Measurements from ENCODE around the gene GATM. TPM values are rescaled to one million over a fixed set of nuclear protein-coding genes. Genes with fewer than 3 reads are reported as not detected.
"Not testable (repeated sequence)": the region's sequence is repeated elsewhere in the genome, so short reads cannot be mapped to it uniquely, and the experiment has no call there.

The GATM gene
- total RNA-seq, 1 donor from 2014 or later: 47.6 TPM

DNA sequence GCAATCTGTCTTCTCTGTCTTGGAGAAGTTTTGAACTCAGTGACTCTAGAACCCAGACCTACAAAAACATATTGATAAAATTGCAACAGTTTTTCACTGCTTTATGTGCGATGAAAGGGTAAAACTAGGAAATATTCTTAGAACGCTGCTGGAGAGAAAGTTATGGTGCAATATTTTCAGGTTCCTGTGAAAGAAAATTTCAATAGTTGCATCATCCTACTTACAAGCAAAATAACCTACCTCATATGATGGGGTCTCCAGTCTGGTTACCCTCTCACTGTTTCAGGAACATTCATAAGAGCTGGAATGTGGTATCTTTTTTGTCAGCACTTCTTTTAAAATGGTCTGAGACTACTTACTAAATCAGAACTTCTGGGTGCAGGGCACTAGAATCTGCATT lies 27.1 kb downstream of the GATM start:
- DNase-seq (ENCODE audit: low spot score): no peak

GRCh38 chr15:45349623-45350022 lies 28.7 kb downstream of the GATM start:
- no peak for DNase-seq (ENCODE audit: low spot score)

- no peak for DNase-seq (ENCODE audit: low spot score)
Measured at GRCh38 chr15:45347989-45348388, 30.4 kb downstream of the GATM start.

DNA sequence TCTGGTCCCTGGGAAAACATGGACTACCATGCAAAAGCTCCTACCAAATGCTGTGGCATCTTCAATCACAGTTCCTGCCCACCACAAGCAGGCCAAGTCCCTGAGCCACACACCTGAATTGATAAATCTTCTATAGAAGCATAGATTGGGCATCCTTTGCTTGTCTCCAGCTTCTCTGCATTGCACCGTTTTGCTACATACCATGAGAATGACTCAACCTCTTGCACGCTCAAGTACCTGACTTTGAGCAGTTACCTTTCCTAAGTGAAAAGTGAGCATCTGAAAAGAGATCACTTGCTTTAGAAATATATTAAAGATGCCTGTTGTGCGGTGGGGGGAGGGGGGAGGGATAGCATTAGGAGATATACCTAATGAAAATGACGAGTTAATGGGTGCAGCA lies 31.3 kb downstream of the GATM start:
- no peak for DNase-seq (ENCODE audit: low spot score)

DNA sequence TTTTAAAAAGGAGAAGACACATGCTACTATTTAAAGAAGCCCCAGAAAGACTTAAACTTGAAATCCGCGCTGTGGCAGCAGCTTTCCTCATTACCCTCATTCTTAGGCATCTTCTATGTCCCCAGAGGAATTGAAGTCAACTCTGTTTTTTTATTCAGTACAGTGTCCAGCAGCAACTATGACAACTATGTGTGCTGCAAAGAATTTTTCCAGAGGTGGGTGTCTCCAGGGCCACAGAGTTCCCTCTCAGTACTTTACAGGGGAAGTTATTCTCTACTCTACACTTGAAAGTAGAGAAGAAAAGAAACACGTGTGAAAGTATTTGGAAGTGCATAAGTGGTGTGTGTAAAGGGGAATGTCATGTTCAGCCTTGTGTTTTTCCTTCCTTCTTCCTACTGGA lies 32.0 kb downstream of the GATM start:
- DNase-seq (ENCODE audit: low spot score): no peak

- no peak for DNase-seq (ENCODE audit: low spot score)
Measured at GRCh38 chr15:45343258-45343860, 35.0 kb downstream of the GATM start.

DNA sequence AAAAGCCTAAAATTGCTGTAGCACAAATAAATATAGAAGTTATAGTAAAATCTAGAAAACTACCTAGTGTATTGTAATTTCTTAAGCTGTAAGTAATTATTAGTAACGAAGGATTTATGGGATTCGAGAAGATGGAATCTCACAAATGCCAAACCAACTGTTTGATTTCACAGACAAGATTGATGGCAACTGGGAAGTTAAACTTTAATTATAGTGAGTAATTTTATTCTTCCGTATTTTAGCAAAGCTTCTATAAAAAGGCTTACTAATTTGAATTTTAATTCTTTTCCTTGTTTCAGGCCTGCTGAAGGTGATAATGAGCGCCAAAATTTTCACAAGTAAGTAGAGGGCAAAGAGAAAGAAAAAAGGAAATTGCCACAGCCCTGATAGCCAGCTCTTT lies 36.6 kb downstream of the GATM start:
- no peak for DNase-seq (ENCODE audit: low spot score)

DNA sequence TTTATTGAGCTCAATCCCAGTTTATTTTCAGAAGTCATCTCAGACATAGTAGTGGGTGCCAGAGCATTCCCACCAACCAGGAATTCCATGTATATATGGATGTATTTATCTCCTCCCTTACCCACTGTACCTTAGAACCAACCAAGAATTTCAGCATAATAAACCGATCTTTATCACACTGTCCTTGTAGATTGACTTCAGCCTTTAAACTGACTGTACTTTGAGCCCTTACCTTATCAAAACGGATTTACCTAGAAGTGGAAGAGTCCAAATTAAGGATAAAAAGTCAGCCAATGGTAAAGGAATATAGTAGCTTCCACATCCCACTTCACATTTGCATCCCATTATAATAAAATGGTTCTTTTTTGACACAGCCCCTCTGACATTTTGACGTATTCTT lies 37.9 kb downstream of the GATM start:
- DNase-seq (ENCODE audit: low spot score): no peak

GRCh38 chr15:45338417-45338816 lies 39.9 kb downstream of the GATM start:
- no peak for DNase-seq (ENCODE audit: low spot score)

DNA sequence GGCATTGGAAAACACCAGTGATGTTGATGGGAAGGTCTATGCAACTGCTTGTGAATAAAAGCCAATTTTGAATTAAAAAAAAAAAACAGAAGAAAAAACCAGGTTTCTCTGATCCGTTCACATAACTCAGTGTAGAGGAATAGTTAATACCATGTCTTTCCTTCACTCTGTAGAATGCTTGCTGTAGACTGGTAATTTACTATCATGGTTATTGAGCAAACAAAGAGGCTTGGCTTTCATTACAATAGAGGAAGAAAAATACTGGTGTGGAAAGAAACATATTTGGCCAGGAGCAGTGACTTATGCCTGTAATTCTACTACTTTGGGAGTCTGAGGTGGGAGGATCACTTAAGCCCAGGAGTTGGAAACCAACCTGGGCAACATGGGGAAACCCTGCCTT lies 41.1 kb downstream of the GATM start:
- DNase-seq (ENCODE audit: low spot score): no peak

GRCh38 chr15:45333550-45333949 lies 44.8 kb downstream of the GATM start:
- DNase-seq (ENCODE audit: low spot score): no peak

- DNase-seq (ENCODE audit: low spot score): no peak
Measured at GRCh38 chr15:45332694-45333093, 45.6 kb downstream of the GATM start.

DNA sequence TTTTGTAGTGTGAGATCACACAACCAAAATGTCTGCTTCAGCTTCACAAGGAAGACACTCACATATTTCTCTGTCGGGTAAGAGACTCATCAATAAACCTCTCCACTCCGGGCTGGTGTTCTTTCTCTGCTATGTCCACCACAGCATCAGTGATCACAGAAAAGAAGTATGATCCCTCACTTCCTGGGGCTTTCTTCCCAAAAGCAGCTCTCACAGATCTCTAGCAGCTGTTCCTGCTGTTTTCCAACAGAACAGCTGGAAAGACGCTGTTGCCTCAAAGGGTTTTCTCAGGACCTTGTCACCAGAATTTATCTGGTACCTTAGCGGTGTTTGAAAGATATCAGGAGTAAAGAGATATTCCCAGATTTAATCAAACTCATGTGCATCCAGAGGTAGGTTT lies 46.4 kb downstream of the GATM start:
- DNase-seq (ENCODE audit: low spot score): no peak

DNA sequence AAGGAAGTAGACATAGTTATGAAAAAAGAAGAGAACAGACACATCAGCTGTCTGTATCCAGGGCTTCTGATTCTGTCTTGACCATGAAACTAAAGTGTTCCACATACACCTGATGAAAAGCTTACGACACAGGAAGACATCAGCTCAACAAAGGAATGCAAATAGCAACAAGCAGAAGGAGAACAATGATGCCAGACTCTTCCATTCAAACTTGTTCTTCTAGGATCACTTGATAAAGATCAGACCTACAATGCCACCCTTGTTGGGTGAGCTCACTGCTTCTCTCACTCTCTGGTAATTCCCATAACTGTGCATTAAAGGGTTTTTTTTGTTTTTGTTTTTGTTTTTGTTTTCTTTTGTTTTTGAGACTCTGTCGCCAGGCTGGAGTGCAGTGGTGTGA lies 49.7 kb downstream of the GATM start:
- DNase-seq (ENCODE audit: low spot score): no peak

DNA sequence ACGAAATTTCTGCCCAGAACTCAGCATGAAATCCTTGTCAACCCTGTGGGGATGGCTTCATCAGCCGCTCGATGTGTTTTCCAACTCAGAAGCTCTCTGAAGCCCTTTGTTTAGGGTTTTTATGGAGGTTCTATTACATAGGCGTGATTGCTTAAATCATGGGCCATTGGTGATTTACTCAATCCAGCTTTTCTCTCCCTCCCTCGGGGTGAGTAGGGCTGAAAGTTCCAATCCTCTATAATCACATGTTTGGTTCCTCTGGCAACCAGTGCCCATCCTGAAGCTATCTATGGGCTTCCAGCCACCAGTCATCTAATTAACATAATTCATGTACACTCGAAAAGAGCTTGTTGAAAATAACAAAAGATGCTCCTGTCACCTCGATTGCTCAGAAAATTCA lies 51.6 kb downstream of the GATM start:
- no peak for DNase-seq (ENCODE audit: low spot score)

DNA sequence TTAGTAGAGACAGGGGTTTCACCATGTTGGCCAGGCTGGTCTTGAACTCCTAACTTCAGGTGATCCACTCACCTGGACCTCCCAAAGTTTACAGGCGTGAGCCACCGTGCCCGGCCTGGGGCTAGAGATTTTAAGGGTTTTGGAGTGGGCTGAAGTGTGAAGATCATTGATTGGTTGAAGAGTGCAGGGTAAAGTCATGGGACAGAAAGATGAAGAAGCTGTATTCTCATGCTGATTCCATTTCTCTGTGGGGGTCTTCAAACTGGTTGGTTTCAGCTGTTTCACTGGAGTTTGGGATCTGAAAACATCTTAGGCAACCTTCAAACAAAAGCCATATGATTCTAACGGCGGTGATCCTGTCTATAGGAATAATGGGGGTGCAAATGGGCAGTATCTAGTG lies 52.1 kb downstream of the GATM start:
- no peak for DNase-seq (ENCODE audit: low spot score)

- DNase-seq (ENCODE audit: low spot score): no peak
Measured at GRCh38 chr15:45320581-45321205, 57.7 kb downstream of the GATM start.

DNA sequence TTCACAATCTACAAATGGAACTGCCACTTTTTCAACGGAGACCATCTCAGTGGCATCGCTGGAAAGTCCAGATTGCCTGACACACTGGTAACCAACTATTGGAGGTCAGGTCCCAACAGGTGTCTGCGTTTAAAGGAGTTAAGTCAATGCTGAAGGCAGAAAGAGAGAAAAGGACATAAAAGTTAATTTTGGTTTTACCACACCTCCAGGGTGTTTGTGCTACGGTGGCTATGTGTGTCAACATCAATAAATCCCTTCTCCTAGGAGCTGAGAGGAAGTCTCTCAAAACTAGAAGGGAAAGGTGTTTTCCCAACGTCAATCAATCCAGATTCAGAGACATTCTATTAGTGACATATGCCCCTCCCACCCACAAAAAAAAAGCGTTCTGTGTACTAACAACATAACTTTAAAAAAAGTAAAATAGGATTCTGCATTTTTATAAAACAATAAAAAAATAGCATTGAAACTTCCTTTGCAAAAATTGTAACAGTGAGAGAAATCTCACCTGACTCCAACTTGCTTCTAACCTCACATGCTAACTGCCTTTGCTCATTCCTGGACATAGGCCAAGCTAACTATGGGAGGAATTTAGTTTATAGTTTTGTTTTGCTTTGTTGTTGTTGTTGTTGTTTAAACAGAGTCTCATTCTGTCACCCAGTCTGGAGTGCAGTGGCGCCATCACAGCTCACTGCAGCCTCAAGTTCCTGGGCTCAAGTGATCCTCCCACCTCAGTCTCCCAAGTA lies 58.7 kb downstream of the GATM start:
- DNase-seq (ENCODE audit: low spot score): no peak

- peak; percentile 47 for DNase-seq (ENCODE audit: low spot score)
Measured at GRCh38 chr15:45314960-45315359, 63.4 kb downstream of the GATM start.

- DNase-seq (ENCODE audit: low spot score): not testable (repeated sequence)
Measured at GRCh38 chr15:45314117-45314516, 64.2 kb downstream of the GATM start.
